PC-3 (cell line): ENCODE measurements around the gene INAFM2.

Source experiments
- EZH2 ChIP-seq: fragments of 300-600 bp; sonication (generic); IDR thresholded peaks from one replicate; pipeline ENCODE4 v1.6.1; 2017; ENCODE audit warnings: antibody characterized with exemption, mild to moderate bottlenecking, low read length; ENCODE audit not compliant: unreplicated experiment
- EZH2phosphoT487 ChIP-seq: fragments of 300-600 bp; sonication (generic); IDR thresholded peaks from 2 replicates; pipeline ENCODE4 v1.6.1; 2018; ENCODE audit warnings: mild to moderate bottlenecking, antibody characterized with exemption, low read length, borderline replicate concordance
- TF ChIP-seq, protein P1 (sequence below): fragments of 300-600 bp; sonication (generic); conservative IDR thresholded peaks from 2 replicates; pipeline ENCODE4 v1.5.1; 2017; ENCODE audit warnings: antibody characterized with exemption, low read depth, mild to moderate bottlenecking, low read length

DNA sequence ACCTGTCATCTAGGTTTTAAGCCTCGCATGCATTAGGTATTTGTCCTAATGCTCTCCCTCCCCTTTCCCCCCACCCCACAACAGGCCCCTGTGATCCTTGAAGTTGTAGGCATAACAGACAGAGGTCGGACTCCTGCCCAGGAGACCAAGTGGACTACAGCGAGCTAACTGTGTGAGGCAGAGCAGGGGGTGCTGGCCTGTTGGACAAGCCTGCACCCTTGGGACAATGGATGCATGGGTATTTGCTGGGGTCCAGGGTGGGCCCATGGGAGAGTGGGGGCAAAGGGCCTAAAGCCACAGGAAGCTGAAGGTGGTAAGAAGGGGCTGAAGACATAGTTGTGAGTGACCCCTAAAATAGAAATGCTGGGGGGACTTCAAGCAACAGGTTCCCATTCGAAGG lies 18.2 kb upstream of the INAFM2 start:
- TF ChIP-seq, protein P1, sequence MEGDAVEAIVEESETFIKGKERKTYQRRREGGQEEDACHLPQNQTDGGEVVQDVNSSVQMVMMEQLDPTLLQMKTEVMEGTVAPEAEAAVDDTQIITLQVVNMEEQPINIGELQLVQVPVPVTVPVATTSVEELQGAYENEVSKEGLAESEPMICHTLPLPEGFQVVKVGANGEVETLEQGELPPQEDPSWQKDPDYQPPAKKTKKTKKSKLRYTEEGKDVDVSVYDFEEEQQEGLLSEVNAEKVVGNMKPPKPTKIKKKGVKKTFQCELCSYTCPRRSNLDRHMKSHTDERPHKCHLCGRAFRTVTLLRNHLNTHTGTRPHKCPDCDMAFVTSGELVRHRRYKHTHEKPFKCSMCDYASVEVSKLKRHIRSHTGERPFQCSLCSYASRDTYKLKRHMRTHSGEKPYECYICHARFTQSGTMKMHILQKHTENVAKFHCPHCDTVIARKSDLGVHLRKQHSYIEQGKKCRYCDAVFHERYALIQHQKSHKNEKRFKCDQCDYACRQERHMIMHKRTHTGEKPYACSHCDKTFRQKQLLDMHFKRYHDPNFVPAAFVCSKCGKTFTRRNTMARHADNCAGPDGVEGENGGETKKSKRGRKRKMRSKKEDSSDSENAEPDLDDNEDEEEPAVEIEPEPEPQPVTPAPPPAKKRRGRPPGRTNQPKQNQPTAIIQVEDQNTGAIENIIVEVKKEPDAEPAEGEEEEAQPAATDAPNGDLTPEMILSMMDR: no peak
- TF ChIP-seq EZH2: no peak
- no peak for TF ChIP-seq EZH2phosphoT487
